K562 (cell line): ENCODE measurements around the gene HGS. TPM values are rescaled to one million over a fixed set of nuclear protein-coding genes. Genes with fewer than 3 reads are reported as not detected.
A peak's percentile ranks its signal among the peaks of the same experiment; 100 is the strongest.

Experiments used
- CC2D1A ChIP-seq: fragments of 450-650 bp; IDR thresholded peaks from 2 replicates; pipeline ENCODE4 v1.6.1; 2017; ENCODE audit warnings: mild to moderate bottlenecking
- CREB1 ChIP-seq, 2 experiments: sonication (generic) in 1 of 2; formaldehyde crosslinking in 1 of 2; IDR thresholded peaks; 2 replicates each; pipeline versions ENCODE4 v1.6.1 to v1.8.0; 2012 to 2022; ENCODE audit warnings: inconsistent platforms in 1 of 2, mild to moderate bottlenecking in 1 of 2, missing genetic modification reagents in 1 of 2, moderate library complexity in 1 of 2
- DACH1 ChIP-seq: fragments of 450-650 bp; IDR thresholded peaks from 2 replicates; pipeline ENCODE4 v1.6.1; 2018; ENCODE audit not compliant: partially characterized antibody
- EGR1 ChIP-seq: fragments of 450-650 bp; conservative IDR thresholded peaks from 2 replicates; pipeline ENCODE4 v1.6.1; 2017; ENCODE audit warnings: mild to moderate bottlenecking
- ERF ChIP-seq: fragments of 450-650 bp; formaldehyde crosslinking; IDR thresholded peaks from 2 replicates; pipeline ENCODE4 v1.4.0; 2020; ENCODE audit warnings: mild to moderate bottlenecking, mixed read lengths
- FIP1L1 ChIP-seq: fragments of 200-400 bp; formaldehyde crosslinking; IDR thresholded peaks from 2 replicates; pipeline ENCODE4 v1.6.1; 2018; ENCODE audit warnings: mild to moderate bottlenecking, low read depth, low read length; ENCODE audit not compliant: poor library complexity, severe bottlenecking
- HNRNPK ChIP-seq: fragments of 200-400 bp; formaldehyde crosslinking; IDR thresholded peaks from one replicate; pipeline ENCODE4 v1.6.1; 2018; ENCODE audit warnings: mild to moderate bottlenecking, low read depth, low read length; ENCODE audit not compliant: poor library complexity, severe bottlenecking
- HNRNPL ChIP-seq: fragments of 200-400 bp; formaldehyde crosslinking; IDR thresholded peaks from 2 replicates; pipeline ENCODE4 v1.6.1; 2017; ENCODE audit warnings: low read depth, mild to moderate bottlenecking, low read length
- LCOR ChIP-seq: sonication (generic); formaldehyde crosslinking; IDR thresholded peaks from 2 replicates; pipeline ENCODE4 v1.8.0; 2022; ENCODE audit warnings: mild to moderate bottlenecking, missing genetic modification reagents
- MCM7 ChIP-seq, 2 experiments: fragments of 450-650 bp; IDR thresholded peaks; 2 replicates each; pipeline ENCODE4 v1.6.1; 2016 to 2018
- MNT ChIP-seq, 2 experiments: fragments of 450-650 bp; conservative IDR thresholded peaks; 2 replicates each; pipeline ENCODE4 v1.6.1; 2017; ENCODE audit warnings: mild to moderate bottlenecking in 2 of 2, moderate library complexity in 2 of 2
- MXI1 ChIP-seq: IDR thresholded peaks from 2 replicates; pipeline ENCODE4 v1.6.1; 2011; ENCODE audit warnings: low read depth, mild to moderate bottlenecking, improper control_type of control experiment, low read length
- NCOA1 ChIP-seq: fragments of 450-650 bp; IDR thresholded peaks from 2 replicates; pipeline ENCODE4 v1.6.1; 2016; ENCODE audit warnings: low read depth
- PHF20 ChIP-seq: fragments of 450-650 bp; IDR thresholded peaks from 2 replicates; pipeline ENCODE4 v1.6.1; 2018; ENCODE audit not compliant: partially characterized antibody
- POLR2G ChIP-seq: fragments of 200-400 bp; formaldehyde crosslinking; IDR thresholded peaks from 2 replicates; pipeline ENCODE4 v1.6.1; 2017; ENCODE audit warnings: low read depth, mild to moderate bottlenecking, antibody characterized with exemption, low read length, moderate library complexity
- SMARCA5 ChIP-seq: fragments of 450-650 bp; IDR thresholded peaks from 2 replicates; pipeline ENCODE4 v1.6.1; 2016
- TBP ChIP-seq: optimal IDR thresholded peaks from 2 replicates; pipeline ENCODE3; 2011; ENCODE audit warnings: low read depth, low read length, improper control_type of control experiment
- ZBTB43 ChIP-seq: sonication (generic); formaldehyde crosslinking; IDR thresholded peaks from 2 replicates; pipeline ENCODE4 v1.8.0; 2023; ENCODE audit warnings: mild to moderate bottlenecking, missing genetic modification reagents
- ZNF584 ChIP-seq: fragments of 200-800 bp; sonication (Bioruptor generic); IDR thresholded peaks from 2 replicates; pipeline ENCODE4 v1.6.1; 2016; ENCODE audit warnings: low read depth, mild to moderate bottlenecking, missing genetic modification characterization, missing compliant biosample characterization
- ZNF77 ChIP-seq: fragments of 250-450 bp; sonication (Bioruptor Pico); IDR thresholded peaks from 2 replicates; pipeline ENCODE4 v1.5.0; 2020
- polyA plus RNA-seq, 8 experiments: library from polyadenylated mRNA; depleted of rRNA in 4 of 8; stranded (reverse) in 5 of 8; unstranded in 3 of 8; fragments of >200 nt; fragmentation: Nextera tagmentation in 2 of 8; fragmentation: Illumina TruSeq in 1 of 8; extraction: Ambion mirVana in 2 of 8; extraction: Trizol in 1 of 8; gene quantifications; 2 replicates each; pipeline versions ENCODE4 v1.2.1 to v1.2.3, GENCODE V29; 2011 to 2014; ENCODE audit warnings: inconsistent platforms in 1 of 8, missing spikeins in 1 of 8
- total RNA-seq, 7 experiments: library from RNA; depleted of rRNA in 6 of 7; stranded (reverse); fragments of >200 nt in 6 of 7; fragmentation: Illumina TruSeq in 2 of 7; extraction: Trizol in 2 of 7; gene quantifications; 2 replicates each; pipeline versions ENCODE4 v1.2.1 to v1.2.3, GENCODE V29; 2011 to 2021; ENCODE audit warnings: low replicate concordance in 1 of 7
- TF ChIP-seq, protein P1 (sequence below): IDR thresholded peaks from 2 replicates; pipeline ENCODE4 v1.6.1; 2011; ENCODE audit warnings: borderline replicate concordance, low read depth, mild to moderate bottlenecking, moderate library complexity, low read length; ENCODE audit not compliant: insufficient read depth, poor library complexity, severe bottlenecking
- TF ChIP-seq, protein P2 (sequence below): fragments of 250-450 bp; sonication (Bioruptor Pico); IDR thresholded peaks from 2 replicates; pipeline ENCODE4 v1.8.0; 2021; ENCODE audit warnings: borderline replicate concordance, mild to moderate bottlenecking, moderate library complexity; ENCODE audit not compliant: poor library complexity, severe bottlenecking

HGS gene
- total and polyA plus RNA-seq, 9 of the 15 experiments (the other 6 are each of a cell fraction or from before 2014, with no cell fraction given) = 3.9 to 176 (median 77.1) TPM

DNA sequence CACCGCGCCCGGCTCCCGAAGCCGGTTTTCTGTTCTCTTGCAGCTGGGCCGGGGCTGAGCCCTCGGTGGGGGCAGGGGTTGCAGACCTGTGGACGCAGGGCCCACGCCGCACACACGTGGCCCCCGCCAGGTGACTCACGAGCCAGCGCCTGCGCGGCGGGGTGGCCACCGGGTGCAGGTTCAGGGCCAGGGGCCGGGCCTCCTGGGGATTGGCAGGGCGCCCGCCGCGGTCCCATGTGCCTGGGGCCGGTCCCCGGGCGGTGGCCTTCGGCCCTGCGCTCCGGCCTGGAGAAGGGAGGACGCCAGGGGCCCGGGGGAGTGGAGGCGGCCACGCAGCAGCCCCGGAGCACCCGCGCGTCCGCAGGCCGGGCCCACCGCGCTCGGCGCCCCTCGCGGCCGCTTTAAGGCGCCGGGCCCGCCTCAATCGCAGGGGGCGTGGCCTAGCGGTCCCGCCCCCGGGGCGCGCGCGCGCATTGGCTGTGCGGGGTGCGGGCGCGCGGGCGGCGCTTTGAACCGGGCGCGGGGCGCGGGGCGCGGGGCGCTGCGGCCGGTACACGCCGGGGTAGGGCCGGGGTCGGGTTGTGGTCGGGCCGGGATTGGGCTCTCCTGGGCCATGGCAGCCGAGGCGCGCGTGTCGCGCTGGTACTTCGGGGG lies 28.1 kb downstream of the HGS start, which contains the start of gene SLC25A10 (continued):
- TF ChIP-seq, protein P1, sequence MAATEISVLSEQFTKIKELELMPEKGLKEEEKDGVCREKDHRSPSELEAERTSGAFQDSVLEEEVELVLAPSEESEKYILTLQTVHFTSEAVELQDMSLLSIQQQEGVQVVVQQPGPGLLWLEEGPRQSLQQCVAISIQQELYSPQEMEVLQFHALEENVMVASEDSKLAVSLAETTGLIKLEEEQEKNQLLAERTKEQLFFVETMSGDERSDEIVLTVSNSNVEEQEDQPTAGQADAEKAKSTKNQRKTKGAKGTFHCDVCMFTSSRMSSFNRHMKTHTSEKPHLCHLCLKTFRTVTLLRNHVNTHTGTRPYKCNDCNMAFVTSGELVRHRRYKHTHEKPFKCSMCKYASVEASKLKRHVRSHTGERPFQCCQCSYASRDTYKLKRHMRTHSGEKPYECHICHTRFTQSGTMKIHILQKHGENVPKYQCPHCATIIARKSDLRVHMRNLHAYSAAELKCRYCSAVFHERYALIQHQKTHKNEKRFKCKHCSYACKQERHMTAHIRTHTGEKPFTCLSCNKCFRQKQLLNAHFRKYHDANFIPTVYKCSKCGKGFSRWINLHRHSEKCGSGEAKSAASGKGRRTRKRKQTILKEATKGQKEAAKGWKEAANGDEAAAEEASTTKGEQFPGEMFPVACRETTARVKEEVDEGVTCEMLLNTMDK = peak; percentile 25
- TF ChIP-seq HNRNPL = peak; percentile 56; the same call in 1 of the 2 replicates
- TF ChIP-seq LCOR (CRISPR knock-in tag) = no peak
- TF ChIP-seq DACH1 = peak; percentile 42
- peak; percentile 65 for TF ChIP-seq EGR1
- peak; percentile 40 for TF ChIP-seq TBP
- TF ChIP-seq FIP1L1 = peak; percentile 51
- TF ChIP-seq, protein P2, sequence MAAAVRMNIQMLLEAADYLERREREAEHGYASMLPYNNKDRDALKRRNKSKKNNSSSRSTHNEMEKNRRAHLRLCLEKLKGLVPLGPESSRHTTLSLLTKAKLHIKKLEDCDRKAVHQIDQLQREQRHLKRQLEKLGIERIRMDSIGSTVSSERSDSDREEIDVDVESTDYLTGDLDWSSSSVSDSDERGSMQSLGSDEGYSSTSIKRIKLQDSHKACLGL = peak; percentile 78
- TF ChIP-seq PHF20 = no peak
- TF ChIP-seq CREB1 (IDR thresholded peaks at IDR 0.05) = no peak
- peak; percentile 48; the same call in 1 of the 2 replicates for TF ChIP-seq CREB1 (CRISPR knock-in tag; IDR thresholded peaks at IDR 0.05)
- TF ChIP-seq HNRNPK = peak; percentile 15
- TF ChIP-seq CC2D1A = no peak
- no peak for TF ChIP-seq SMARCA5
- TF ChIP-seq MXI1 = no peak
- peak; percentile 78; the same call in 1 of the 2 replicates for TF ChIP-seq POLR2G
- no peak for TF ChIP-seq MCM7 (IDR thresholded peaks at IDR 0.05)
- no peak for TF ChIP-seq NCOA1
- no peak for TF ChIP-seq ZNF77 (CRISPR knock-in tag)
- TF ChIP-seq ERF (CRISPR knock-in tag) = peak; percentile 89; the same call in 1 of the 2 replicates
- no peak for TF ChIP-seq ZNF584
- peak; percentile 94 to 96 for TF ChIP-seq MNT (conservative IDR thresholded peaks at IDR 0.05)
- no peak for TF ChIP-seq ZBTB43 (CRISPR knock-in tag)
